Type B pancreatic cell (in vitro differentiated cells): Measurements from ENCODE around the gene NOS1AP. TPM values are rescaled to one million over a fixed set of nuclear protein-coding genes. Genes with fewer than 3 reads are reported as not detected.

Source experiments
- DNase-seq: peaks from one replicate; pipeline ENCODE4 v3.0.0; 2021; ENCODE audit warnings: mixed read lengths; ENCODE audit not compliant: unreplicated experiment; ENCODE audit errors: extremely low spot score
- H3K27ac Mint-ChIP-seq: 2 replicates; pipeline ENCODE4 v1.8.0; 2021; ENCODE audit warnings: mild to moderate bottlenecking, mixed read lengths
- H3K27me3 Mint-ChIP-seq: 2 replicates; pipeline ENCODE4 v1.8.0; 2021; ENCODE audit warnings: mixed read lengths
- H3K36me3 Mint-ChIP-seq: 2 replicates; pipeline ENCODE4 v1.8.0; 2021; ENCODE audit warnings: mixed read lengths
- H3K4me1 Mint-ChIP-seq: one replicate; pipeline ENCODE4 v1.8.0; 2021; ENCODE audit warnings: mixed read lengths; ENCODE audit not compliant: unreplicated experiment
- H3K4me3 Mint-ChIP-seq: 2 replicates; pipeline ENCODE4 v1.8.0; 2021; ENCODE audit warnings: mild to moderate bottlenecking, mixed read lengths
- H3K9me3 Mint-ChIP-seq: 2 replicates; pipeline ENCODE4 v1.8.0; 2021; ENCODE audit warnings: mixed read lengths
- total RNA-seq: library from RNA; stranded (reverse); gene quantifications from 2 replicates; pipeline ENCODE4 v1.2.1, GENCODE V29; 2021; ENCODE audit warnings: low replicate concordance
- TF ChIP-seq, protein P1 (sequence below): fragments of 200-600 bp; sonication (generic); conservative IDR thresholded peaks from 2 replicates; pipeline ENCODE4 v1.5.0; 2021; ENCODE audit warnings: antibody characterized with exemption, mild to moderate bottlenecking

Gene NOS1AP
- total RNA-seq, 1 donor from 2014 or later: 10.4 TPM

DNA sequence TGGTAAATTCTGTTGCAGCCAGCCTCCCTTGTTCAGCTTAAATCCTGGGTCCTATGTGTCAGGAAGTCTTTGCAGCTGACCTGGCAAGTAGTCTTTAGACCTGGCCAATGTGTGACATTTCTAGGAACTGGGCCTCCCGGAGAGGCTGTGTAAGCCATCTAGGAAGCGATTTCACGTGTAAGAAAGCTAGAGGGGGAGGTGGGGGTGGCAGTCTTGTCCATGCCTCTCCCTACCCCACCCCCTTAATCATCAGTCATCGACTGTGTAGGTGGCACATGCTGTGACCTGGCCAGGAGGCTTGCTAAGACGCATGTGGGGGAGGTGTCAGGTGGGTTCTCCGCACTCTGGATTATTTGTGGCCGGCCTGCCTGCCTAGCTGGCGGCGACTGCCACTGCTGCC lies 320.5 kb downstream of the NOS1AP start:
- peaks cover 34% of the 10 kb centered on the region for H3K4me1 Mint-ChIP-seq
- H3K4me3 Mint-ChIP-seq: no peak overlapping the region
- peaks cover 3% of the 10 kb centered on the region for H3K27me3 Mint-ChIP-seq
- H3K27ac Mint-ChIP-seq: no peak overlapping the region
- H3K36me3 Mint-ChIP-seq: peaks cover 4% of the 10 kb centered on the region
- TF ChIP-seq, protein P1, sequence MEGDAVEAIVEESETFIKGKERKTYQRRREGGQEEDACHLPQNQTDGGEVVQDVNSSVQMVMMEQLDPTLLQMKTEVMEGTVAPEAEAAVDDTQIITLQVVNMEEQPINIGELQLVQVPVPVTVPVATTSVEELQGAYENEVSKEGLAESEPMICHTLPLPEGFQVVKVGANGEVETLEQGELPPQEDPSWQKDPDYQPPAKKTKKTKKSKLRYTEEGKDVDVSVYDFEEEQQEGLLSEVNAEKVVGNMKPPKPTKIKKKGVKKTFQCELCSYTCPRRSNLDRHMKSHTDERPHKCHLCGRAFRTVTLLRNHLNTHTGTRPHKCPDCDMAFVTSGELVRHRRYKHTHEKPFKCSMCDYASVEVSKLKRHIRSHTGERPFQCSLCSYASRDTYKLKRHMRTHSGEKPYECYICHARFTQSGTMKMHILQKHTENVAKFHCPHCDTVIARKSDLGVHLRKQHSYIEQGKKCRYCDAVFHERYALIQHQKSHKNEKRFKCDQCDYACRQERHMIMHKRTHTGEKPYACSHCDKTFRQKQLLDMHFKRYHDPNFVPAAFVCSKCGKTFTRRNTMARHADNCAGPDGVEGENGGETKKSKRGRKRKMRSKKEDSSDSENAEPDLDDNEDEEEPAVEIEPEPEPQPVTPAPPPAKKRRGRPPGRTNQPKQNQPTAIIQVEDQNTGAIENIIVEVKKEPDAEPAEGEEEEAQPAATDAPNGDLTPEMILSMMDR: no peak
- H3K9me3 Mint-ChIP-seq: no peaks in the 10 kb centered on the region
- peak; percentile 52 for DNase-seq

DNA sequence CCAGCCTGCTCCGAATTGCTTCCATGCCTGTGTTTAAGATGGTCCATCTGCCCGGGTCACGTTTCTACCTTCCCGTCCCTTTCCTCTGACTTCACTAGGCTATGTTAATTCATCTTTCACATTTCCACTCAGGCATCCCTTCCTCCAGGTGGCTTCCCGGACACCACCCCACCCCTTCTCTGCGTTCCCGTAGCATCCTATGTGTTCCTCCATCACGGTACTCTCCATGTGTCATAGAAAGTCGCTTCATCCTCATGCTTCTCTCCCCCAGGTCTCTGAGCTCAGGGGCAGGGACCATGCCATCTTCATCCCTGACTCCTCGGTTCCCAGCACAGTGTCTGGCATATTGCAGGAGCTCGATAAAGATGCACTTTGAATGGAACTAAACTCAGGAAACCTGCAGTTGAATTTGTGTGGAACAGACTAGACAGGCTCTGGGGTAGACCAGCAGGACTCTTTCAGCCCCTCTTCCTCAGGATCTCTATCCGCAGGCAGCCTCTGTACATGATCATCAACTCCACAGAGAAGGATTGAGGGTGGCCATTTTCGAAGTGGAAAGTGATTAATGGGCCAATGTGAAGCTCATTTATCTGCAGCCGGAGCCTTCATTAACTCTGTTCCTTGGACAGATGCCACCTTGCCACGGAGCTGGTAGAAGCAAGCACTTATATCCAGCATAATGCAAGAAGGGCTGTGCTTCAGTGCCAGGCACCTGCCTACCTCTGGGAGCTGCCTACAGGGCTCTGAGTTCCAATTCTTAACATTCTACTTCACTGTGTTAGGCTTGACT lies 321.1 kb downstream of the NOS1AP start:
- H3K4me1 Mint-ChIP-seq: peaks cover 29% of the 10 kb centered on the region

DNA sequence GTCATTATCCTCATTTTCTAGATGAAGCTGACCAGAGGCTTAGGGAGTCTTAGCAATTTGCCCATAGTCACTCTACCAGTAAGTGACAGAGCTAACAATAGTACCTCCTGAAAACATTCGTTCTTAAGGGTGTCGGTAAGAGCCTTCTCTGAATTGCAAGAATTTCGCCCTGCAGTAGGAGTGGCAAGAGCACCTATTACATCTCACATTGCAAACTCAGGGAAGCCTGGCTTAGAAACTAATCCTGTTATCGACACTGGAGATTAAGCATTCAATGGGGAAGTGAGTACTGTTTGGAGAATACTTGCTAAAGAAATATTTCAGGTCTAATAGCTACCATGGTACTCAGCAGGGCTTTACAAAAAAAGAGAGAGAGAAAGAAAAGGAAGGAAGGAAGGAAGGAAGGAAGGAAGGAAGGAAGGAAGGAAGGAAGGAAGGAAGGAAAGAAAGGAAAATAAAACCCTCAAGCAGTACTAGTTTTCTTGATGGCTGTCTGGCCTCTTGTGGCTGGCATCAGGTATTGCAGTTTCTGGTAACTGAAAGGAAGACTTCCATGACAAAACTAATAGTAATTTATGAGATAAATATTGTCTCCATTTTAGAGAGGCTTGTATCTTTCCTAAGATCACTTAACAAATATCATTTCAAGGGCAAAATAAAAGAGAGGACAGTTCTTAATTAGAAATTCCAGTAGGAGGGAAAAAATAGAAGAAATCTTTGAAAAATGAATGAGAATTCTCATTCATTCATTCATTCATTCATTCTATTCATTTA lies 322.5 kb downstream of the NOS1AP start:
- Mint-ChIP-seq H3K27ac (peak overlapping the region; percentile 68), H3K36me3 (no peaks in the 10 kb centered on the region), H3K4me1 (peaks cover 29% of the 10 kb centered on the region), H3K4me3 (peak overlapping the region; percentile 5), H3K27me3 (peaks cover 15% of the 10 kb centered on the region), H3K9me3 (no peaks in the 10 kb centered on the region)
- no peak for DNase-seq
- TF ChIP-seq, protein P1: peak; percentile 85

More for the DNA sequence above, 321.1 kb downstream of the NOS1AP start:
- H3K9me3 Mint-ChIP-seq: no peaks in the 10 kb centered on the region
- H3K4me3 Mint-ChIP-seq: no peak overlapping the region
- H3K27me3 Mint-ChIP-seq: peaks cover 3% of the 10 kb centered on the region
- no peaks in the 10 kb centered on the region for H3K36me3 Mint-ChIP-seq
- TF ChIP-seq, protein P1: no peak
- DNase-seq: peak; percentile 43
- no peak overlapping the region for H3K27ac Mint-ChIP-seq

DNA sequence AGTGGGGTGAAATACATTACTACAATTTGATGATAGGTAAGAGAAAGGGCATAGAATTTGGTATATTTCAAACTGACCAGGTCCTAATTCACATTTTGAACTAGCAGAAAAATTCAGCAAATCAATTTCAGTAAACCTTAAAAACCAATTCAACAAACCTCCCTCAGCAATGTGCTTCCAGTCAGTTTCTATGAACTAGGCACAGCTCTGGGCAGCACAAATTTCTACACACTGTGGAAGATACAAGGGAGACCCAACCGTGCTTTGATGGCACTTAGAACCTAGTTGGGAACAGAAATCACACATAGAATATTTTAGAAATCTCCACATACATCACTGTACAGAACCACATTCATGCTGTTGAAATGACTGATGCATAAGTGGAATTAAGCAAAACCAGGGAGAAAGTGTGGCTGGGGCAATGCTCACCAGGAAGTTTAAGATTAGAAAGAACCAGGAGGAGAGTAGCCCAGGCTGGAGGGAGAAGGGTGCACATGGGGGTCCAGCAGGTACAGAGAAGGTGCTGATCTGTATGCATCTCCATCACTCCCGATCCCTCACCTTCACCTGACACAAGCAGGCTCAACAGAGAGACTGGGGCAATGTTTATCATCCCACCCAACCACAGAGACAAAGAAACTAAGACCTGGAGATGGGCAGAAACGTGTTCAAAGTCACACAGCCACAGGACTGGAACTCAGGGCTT lies 326.9 kb downstream of the NOS1AP start:
- Mint-ChIP-seq H3K27ac (no peak overlapping the region), H3K4me3 (no peak overlapping the region), H3K36me3 (no peaks in the 10 kb centered on the region), H3K9me3 (no peaks in the 10 kb centered on the region), H3K4me1 (peaks cover 36% of the 10 kb centered on the region), H3K27me3 (peaks cover 29% of the 10 kb centered on the region)
- TF ChIP-seq, protein P1: no peak
- peak; percentile 20 for DNase-seq

DNA sequence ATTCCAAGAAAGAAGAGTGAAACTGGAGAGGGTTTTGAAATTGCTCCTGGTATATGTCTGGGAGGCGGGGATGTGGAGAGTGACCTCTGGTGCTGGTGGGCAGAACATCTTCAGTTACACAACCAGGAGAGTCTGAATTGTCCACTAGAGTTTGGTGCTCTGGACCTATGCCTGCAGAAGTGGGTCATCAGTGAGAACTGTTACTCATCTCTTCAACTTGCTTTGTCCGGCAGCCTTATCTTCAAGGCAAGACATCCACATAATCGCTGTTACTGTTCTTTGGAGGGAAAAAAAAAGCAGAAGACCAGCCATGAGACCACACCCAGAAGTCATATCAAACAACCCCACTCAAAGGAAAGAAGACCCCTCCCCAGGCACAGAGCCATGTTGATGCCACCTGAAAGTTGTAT lies 327.6 kb downstream of the NOS1AP start:
- Mint-ChIP-seq H3K27ac (no peak overlapping the region), H3K27me3 (peaks cover 29% of the 10 kb centered on the region), H3K9me3 (no peaks in the 10 kb centered on the region), H3K36me3 (no peaks in the 10 kb centered on the region), H3K4me3 (no peak overlapping the region), H3K4me1 (peaks cover 29% of the 10 kb centered on the region)
- TF ChIP-seq, protein P1: no peak
- DNase-seq: no peak
